OCI-LY7 (cell line): ENCODE results near the gene HCCS.

ENCODE experiments used
- EZH2phosphoT487 ChIP-seq: fragments of 200-600 bp; sonication (generic); IDR thresholded peaks from 2 replicates; pipeline ENCODE4 v1.6.1; 2018; ENCODE audit warnings: low read depth, borderline replicate concordance, mild to moderate bottlenecking, mixed run types, antibody characterized with exemption, low read length, moderate library complexity, mixed read lengths
- TF ChIP-seq, protein P1 (sequence below): fragments of 200-600 bp; sonication (generic); conservative IDR thresholded peaks from 2 replicates; pipeline ENCODE4 v1.5.1; 2014; ENCODE audit warnings: mild to moderate bottlenecking, antibody characterized with exemption, low read length, moderate library complexity, mixed read lengths

DNA sequence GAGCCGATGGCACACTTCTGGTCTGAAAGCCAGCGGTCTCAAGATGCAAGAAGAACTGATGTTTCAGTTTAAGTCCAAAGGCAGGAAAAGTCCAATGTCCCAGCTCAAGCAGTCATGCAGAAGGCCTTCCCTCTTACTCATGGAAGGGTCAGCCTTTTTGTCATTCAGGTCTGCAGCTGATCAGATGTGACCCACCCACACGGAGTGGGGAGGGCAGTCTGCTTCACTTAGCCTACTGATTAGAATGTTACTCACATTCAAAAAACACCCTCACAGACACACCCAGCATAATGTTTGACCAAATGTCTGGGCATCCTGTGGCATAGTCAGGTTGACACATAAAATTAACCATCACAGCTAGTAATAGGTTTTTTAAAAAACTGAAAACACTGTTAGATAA lies 6.6 kb downstream of the HCCS start:
- TF ChIP-seq, protein P1, sequence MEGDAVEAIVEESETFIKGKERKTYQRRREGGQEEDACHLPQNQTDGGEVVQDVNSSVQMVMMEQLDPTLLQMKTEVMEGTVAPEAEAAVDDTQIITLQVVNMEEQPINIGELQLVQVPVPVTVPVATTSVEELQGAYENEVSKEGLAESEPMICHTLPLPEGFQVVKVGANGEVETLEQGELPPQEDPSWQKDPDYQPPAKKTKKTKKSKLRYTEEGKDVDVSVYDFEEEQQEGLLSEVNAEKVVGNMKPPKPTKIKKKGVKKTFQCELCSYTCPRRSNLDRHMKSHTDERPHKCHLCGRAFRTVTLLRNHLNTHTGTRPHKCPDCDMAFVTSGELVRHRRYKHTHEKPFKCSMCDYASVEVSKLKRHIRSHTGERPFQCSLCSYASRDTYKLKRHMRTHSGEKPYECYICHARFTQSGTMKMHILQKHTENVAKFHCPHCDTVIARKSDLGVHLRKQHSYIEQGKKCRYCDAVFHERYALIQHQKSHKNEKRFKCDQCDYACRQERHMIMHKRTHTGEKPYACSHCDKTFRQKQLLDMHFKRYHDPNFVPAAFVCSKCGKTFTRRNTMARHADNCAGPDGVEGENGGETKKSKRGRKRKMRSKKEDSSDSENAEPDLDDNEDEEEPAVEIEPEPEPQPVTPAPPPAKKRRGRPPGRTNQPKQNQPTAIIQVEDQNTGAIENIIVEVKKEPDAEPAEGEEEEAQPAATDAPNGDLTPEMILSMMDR: no peak
- TF ChIP-seq EZH2phosphoT487: no peak
